ENCODE data around the gene IFTAP. TPM values are rescaled to one million over a fixed set of nuclear protein-coding genes. Genes with fewer than 3 reads are reported as not detected.

Gene IFTAP
- total and polyA plus RNA-seq, 10 of the 15 experiments (the other 5 are each of a cell fraction or from before 2014, with no cell fraction given) = 0.32 to 1.0 (median 0.63) TPM; not detected in 2

DNA sequence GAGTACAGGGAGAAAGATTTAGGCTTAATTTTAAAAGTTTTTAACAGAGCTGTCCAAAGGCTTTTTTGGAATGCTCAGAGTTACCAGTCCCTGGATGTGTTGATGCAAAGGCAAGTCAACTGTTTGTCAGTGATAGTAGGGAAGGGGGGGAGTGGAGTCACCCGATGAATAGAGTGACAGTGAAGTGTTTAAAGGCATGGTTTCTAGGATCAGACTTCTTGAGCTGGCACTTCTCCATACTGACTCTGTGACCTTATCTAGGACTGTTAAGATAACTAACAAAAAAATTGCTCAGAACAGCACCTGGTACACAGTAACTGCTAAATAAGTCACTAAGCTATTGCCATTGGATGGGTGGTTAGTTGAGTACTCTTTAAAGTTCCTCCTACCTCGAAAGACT, 15.1 kb downstream of the IFTAP start (continued):
- TF ChIP-seq CHD1 (IDR thresholded peaks at IDR 0.05; ENCODE audit: low read depth, low read length) = no peak
- no peak for TF ChIP-seq MEF2A (IDR thresholded peaks at IDR 0.05; ENCODE audit: insufficient read depth, low read depth, low read length)
- TF ChIP-seq HDAC6 (IDR thresholded peaks at IDR 0.05; ENCODE audit: unreplicated experiment) = no peak
- TF ChIP-seq ASH2L (IDR thresholded peaks at IDR 0.05; ENCODE audit: borderline replicate concordance, low read depth) = no peak
- TF ChIP-seq PAX8 (IDR thresholded peaks at IDR 0.05) = no peak
- TF ChIP-seq, protein P1, sequence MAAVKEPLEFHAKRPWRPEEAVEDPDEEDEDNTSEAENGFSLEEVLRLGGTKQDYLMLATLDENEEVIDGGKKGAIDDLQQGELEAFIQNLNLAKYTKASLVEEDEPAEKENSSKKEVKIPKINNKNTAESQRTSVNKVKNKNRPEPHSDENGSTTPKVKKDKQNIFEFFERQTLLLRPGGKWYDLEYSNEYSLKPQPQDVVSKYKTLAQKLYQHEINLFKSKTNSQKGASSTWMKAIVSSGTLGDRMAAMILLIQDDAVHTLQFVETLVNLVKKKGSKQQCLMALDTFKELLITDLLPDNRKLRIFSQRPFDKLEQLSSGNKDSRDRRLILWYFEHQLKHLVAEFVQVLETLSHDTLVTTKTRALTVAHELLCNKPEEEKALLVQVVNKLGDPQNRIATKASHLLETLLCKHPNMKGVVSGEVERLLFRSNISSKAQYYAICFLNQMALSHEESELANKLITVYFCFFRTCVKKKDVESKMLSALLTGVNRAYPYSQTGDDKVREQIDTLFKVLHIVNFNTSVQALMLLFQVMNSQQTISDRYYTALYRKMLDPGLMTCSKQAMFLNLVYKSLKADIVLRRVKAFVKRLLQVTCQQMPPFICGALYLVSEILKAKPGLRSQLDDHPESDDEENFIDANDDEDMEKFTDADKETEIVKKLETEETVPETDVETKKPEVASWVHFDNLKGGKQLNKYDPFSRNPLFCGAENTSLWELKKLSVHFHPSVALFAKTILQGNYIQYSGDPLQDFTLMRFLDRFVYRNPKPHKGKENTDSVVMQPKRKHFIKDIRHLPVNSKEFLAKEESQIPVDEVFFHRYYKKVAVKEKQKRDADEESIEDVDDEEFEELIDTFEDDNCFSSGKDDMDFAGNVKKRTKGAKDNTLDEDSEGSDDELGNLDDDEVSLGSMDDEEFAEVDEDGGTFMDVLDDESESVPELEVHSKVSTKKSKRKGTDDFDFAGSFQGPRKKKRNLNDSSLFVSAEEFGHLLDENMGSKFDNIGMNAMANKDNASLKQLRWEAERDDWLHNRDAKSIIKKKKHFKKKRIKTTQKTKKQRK (IDR thresholded peaks at IDR 0.05; ENCODE audit: low read depth, low read length) = no peak

DNA sequence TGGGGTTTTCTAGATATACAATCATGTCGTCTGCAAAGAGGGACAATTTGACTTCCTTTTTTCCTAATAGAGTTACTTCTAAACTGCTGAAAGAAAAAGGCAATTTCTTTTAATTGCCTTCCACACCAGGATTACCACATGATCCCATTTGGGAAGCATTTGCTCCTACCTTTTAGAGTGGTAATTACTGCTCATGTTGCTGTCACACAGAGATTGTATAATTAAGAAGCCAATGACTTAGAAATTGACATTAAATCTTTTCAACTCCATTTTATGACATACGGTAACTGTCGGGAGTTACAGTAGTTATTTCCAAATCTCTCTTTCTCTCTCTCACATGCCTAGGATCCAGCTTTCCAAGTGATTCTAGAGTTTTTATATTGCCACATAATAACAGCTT, 21.5 kb downstream of the IFTAP start:
- no peak overlapping the region for H3K4me3 ChIP-seq
- DNase-seq (ENCODE audit: low read depth, low spot score) (no peak), ATAC-seq (no peak), FAIRE-seq (no peak)
- no peak overlapping the region for H3K4me2 ChIP-seq (ENCODE audit: control insufficient read depth, insufficient read depth)
- WGBS (ENCODE audit: insufficient coverage, insufficient replicate concordance, low lambda C conversion rate, missing lambda C conversion rate) = 61% methylated on average over 3 of the region's 3 CpGs
- H2AFZ ChIP-seq (ENCODE audit: control insufficient read depth, low read depth, low read length) = no peak overlapping the region
- H3K4me1 ChIP-seq (ENCODE audit: control insufficient read depth, insufficient read depth, low read length) = no peaks in the 10 kb centered on the region
- intact Hi-C loops (cut with micrococcal nuclease; ENCODE audit: unreplicated experiment) (no loop called here), in situ Hi-C loops (cut with MboI) (no loop called here)
- H3K79me2 ChIP-seq (ENCODE audit: control insufficient read depth, insufficient read depth, low read length) = no peaks in the 10 kb centered on the region
- no peaks in the 10 kb centered on the region for H4K20me1 ChIP-seq (ENCODE audit: control insufficient read depth, insufficient read depth)
- ChIA-PET RAD21 (ENCODE audit: unreplicated experiment) (no interaction called here), POLR2A (no interaction called here), SMC1A (ENCODE audit: uncharacterized antibody, unreplicated experiment) (no interaction called here), CTCF (no interaction called here)
- no TSS peak for BruUV-seq (replicated peaks)
- H3K36me3 ChIP-seq (ENCODE audit: control insufficient read depth in 2 of 2, insufficient read depth in 2 of 2, low read length in 1 of 2) = no peaks in the 10 kb centered on the region
- no peaks in the 10 kb centered on the region for H3K9me3 ChIP-seq (replicated peaks; ENCODE audit: control insufficient read depth, insufficient read depth, low read length)
- no peak overlapping the region for H3K27ac ChIP-seq (ENCODE audit: control insufficient read depth, insufficient read depth)
- no peak overlapping the region for H3K9ac ChIP-seq (ENCODE audit: control insufficient read depth, insufficient read depth, low read length)
- H3K27me3 ChIP-seq (replicated peaks in 1 of 2; ENCODE audit: control insufficient read depth in 2 of 2, insufficient read depth in 2 of 2, low read length in 1 of 2) = peaks cover 0 to 7% of the 10 kb centered on the region in 2 experiments; a peak in 1 of 4 replicates
- TF ChIP-seq CBX5 (IDR thresholded peaks at IDR 0.05; ENCODE audit: low read depth) = no peak
- TF ChIP-seq, protein P2, sequence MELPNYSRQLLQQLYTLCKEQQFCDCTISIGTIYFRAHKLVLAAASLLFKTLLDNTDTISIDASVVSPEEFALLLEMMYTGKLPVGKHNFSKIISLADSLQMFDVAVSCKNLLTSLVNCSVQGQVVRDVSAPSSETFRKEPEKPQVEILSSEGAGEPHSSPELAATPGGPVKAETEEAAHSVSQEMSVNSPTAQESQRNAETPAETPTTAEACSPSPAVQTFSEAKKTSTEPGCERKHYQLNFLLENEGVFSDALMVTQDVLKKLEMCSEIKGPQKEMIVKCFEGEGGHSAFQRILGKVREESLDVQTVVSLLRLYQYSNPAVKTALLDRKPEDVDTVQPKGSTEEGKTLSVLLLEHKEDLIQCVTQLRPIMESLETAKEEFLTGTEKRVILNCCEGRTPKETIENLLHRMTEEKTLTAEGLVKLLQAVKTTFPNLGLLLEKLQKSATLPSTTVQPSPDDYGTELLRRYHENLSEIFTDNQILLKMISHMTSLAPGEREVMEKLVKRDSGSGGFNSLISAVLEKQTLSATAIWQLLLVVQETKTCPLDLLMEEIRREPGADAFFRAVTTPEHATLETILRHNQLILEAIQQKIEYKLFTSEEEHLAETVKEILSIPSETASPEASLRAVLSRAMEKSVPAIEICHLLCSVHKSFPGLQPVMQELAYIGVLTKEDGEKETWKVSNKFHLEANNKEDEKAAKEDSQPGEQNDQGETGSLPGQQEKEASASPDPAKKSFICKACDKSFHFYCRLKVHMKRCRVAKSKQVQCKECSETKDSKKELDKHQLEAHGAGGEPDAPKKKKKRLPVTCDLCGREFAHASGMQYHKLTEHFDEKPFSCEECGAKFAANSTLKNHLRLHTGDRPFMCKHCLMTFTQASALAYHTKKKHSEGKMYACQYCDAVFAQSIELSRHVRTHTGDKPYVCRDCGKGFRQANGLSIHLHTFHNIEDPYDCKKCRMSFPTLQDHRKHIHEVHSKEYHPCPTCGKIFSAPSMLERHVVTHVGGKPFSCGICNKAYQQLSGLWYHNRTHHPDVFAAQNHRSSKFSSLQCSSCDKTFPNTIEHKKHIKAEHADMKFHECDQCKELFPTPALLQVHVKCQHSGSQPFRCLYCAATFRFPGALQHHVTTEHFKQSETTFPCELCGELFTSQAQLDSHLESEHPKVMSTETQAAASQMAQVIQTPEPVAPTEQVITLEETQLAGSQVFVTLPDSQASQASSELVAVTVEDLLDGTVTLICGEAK (IDR thresholded peaks at IDR 0.05; ENCODE audit: borderline replicate concordance) = no peak
- no peak for TF ChIP-seq HDAC6 (IDR thresholded peaks at IDR 0.05; ENCODE audit: unreplicated experiment)
- no peak for TF ChIP-seq CHD1 (IDR thresholded peaks at IDR 0.05; ENCODE audit: low read depth, low read length)
- no peak for TF ChIP-seq TCF7 (IDR thresholded peaks at IDR 0.05; ENCODE audit: borderline replicate concordance)
- TF ChIP-seq ZNF24 (IDR thresholded peaks at IDR 0.05) = no peak
- no peak for TF ChIP-seq MEF2A (IDR thresholded peaks at IDR 0.05; ENCODE audit: insufficient read depth, low read depth, low read length)
- TF ChIP-seq, protein P3, sequence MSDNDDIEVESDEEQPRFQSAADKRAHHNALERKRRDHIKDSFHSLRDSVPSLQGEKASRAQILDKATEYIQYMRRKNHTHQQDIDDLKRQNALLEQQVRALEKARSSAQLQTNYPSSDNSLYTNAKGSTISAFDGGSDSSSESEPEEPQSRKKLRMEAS (IDR thresholded peaks at IDR 0.05; ENCODE audit: low read depth, low read length) = no peak
- no peak for TF ChIP-seq NFXL1 (IDR thresholded peaks at IDR 0.05; ENCODE audit: borderline replicate concordance)
- TF ChIP-seq TARDBP (IDR thresholded peaks at IDR 0.05; ENCODE audit: borderline replicate concordance) = no peak
- no peak for TF ChIP-seq CEBPB (IDR thresholded peaks at IDR 0.05; ENCODE audit: borderline replicate concordance in 1 of 2, low read depth in 2 of 2, low read length in 2 of 2)
- TF ChIP-seq, protein P4, sequence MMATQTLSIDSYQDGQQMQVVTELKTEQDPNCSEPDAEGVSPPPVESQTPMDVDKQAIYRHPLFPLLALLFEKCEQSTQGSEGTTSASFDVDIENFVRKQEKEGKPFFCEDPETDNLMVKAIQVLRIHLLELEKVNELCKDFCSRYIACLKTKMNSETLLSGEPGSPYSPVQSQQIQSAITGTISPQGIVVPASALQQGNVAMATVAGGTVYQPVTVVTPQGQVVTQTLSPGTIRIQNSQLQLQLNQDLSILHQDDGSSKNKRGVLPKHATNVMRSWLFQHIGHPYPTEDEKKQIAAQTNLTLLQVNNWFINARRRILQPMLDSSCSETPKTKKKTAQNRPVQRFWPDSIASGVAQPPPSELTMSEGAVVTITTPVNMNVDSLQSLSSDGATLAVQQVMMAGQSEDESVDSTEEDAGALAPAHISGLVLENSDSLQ (IDR thresholded peaks at IDR 0.05) = no peak
